ENCODE measurements around the gene PTPRR. TPM values are rescaled to one million over a fixed set of nuclear protein-coding genes. Genes with fewer than 3 reads are reported as not detected.
A peak's percentile ranks its signal among the peaks of the same experiment; 100 is the strongest.
"Not testable (repeated sequence)": the region's sequence is repeated elsewhere in the genome, so short reads cannot be mapped to it uniquely, and the experiment has no call there.

The PTPRR gene
- total RNA-seq, 1 experiment from 2014 or later = 1.3 TPM

DNA sequence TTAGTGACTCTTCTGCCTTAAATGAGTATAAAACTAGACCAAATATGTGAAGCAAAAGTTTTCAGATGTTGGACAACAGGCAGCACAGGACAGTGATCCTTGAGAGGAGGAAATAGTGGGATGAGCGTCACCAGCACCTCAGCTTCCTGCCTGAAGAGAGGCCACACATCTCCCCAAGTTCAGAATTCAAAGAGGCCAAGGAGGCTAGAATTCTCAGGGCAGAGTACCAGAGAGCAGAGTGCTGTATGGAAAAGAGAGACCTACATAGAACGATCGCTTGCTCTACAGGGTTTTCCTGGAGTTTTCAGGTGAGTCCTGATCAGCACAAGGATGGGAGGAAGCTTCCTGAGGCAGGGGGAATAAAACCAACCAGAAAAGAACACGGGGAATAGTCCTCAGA, 107.0 kb downstream of the PTPRR start:
- Mint-ChIP-seq H3K9me3 (ENCODE audit: unreplicated experiment) (peaks cover 28% of the 10 kb centered on the region), H3K27ac (ENCODE audit: unreplicated experiment) (no peak overlapping the region), H3K4me3 (ENCODE audit: unreplicated experiment) (no peak overlapping the region), H3K36me3 (ENCODE audit: insufficient read depth, unreplicated experiment) (no peaks in the 10 kb centered on the region), H3K4me1 (ENCODE audit: low read depth, unreplicated experiment) (no peaks in the 10 kb centered on the region), H3K27me3 (ENCODE audit: insufficient read depth, unreplicated experiment) (no peaks in the 10 kb centered on the region)
- Histone ChIP-seq H3K36me3 (ENCODE audit: control insufficient read depth, insufficient read depth, low read length) (no peaks in the 10 kb centered on the region; the same call in 1 of the 2 replicates), H3K4me1 (peaks cover 15% of the 10 kb centered on the region), H3K9me3 (peaks cover 12% of the 10 kb centered on the region; the same call in 1 of the 2 replicates), H3K4me3 (ENCODE audit: low read depth, low read length) (no peak overlapping the region), H3K27me3 (replicated peaks; ENCODE audit: control insufficient read depth, insufficient read depth, low read length) (no peaks in the 10 kb centered on the region)
- intact Hi-C loops (cut with micrococcal nuclease; ENCODE audit: unreplicated experiment) = no loop called here
- POLR2A ChIA-PET = no interaction called here
- CTCF ChIA-PET = no interaction called here
- no peak for DNase-seq
- BruUV-seq (replicated peaks) = no TSS peak
- TF ChIP-seq, protein P1, sequence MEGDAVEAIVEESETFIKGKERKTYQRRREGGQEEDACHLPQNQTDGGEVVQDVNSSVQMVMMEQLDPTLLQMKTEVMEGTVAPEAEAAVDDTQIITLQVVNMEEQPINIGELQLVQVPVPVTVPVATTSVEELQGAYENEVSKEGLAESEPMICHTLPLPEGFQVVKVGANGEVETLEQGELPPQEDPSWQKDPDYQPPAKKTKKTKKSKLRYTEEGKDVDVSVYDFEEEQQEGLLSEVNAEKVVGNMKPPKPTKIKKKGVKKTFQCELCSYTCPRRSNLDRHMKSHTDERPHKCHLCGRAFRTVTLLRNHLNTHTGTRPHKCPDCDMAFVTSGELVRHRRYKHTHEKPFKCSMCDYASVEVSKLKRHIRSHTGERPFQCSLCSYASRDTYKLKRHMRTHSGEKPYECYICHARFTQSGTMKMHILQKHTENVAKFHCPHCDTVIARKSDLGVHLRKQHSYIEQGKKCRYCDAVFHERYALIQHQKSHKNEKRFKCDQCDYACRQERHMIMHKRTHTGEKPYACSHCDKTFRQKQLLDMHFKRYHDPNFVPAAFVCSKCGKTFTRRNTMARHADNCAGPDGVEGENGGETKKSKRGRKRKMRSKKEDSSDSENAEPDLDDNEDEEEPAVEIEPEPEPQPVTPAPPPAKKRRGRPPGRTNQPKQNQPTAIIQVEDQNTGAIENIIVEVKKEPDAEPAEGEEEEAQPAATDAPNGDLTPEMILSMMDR (IDR thresholded peaks at IDR 0.05; ENCODE audit: insufficient read depth in 1 of 2, low read depth in 1 of 2, low read length in 1 of 2, severe bottlenecking in 1 of 2, unreplicated experiment in 1 of 2) = no peak

DNA sequence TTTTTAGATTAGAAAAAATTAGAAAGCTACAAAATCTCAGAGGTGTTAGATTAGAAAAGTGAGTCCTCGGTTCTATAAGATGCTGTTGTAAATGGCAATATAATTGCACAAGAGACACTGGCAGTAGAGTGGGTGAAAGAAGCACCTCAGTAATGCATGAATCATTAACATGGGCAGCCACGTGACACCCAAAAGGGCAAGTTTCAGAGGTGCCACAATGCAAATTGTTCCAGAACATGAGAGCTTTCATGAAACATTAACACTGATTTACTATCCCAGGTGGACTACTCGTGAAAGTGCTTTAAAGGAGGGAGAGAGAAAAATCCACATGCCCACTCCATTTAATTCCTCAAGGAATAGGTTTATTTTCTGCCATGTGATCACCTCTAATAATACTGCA, 108.4 kb downstream of the PTPRR start:
- H3K9me3 Mint-ChIP-seq (ENCODE audit: unreplicated experiment) = peaks cover 43% of the 10 kb centered on the region
- Histone ChIP-seq H3K4me1 (peaks cover 15% of the 10 kb centered on the region), H3K4me3 (ENCODE audit: low read depth, low read length) (no peak overlapping the region), H3K27me3 (replicated peaks; ENCODE audit: control insufficient read depth, insufficient read depth, low read length) (no peaks in the 10 kb centered on the region), H3K36me3 (ENCODE audit: control insufficient read depth, insufficient read depth, low read length) (no peaks in the 10 kb centered on the region; the same call in 1 of the 2 replicates), H3K9me3 (peaks cover 12% of the 10 kb centered on the region; the same call in 1 of the 2 replicates)
- H3K36me3 Mint-ChIP-seq (ENCODE audit: insufficient read depth, unreplicated experiment) = no peaks in the 10 kb centered on the region
- intact Hi-C loops (cut with micrococcal nuclease; ENCODE audit: unreplicated experiment) = no loop called here
- H3K27me3 Mint-ChIP-seq (ENCODE audit: insufficient read depth, unreplicated experiment) = no peaks in the 10 kb centered on the region
- no peak overlapping the region for H3K27ac Mint-ChIP-seq (ENCODE audit: unreplicated experiment)
- CTCF ChIA-PET = interaction anchor here (0.5 kb wide), 1 partner anchor 20 kb away, joined by 3 read pairs; no protein-coding TSS in a partner anchor
- H3K4me3 Mint-ChIP-seq (ENCODE audit: unreplicated experiment) = no peak overlapping the region
- POLR2A ChIA-PET = no interaction called here
- TF ChIP-seq, protein P1 (IDR thresholded peaks at IDR 0.05; ENCODE audit: insufficient read depth in 1 of 2, low read depth in 1 of 2, low read length in 1 of 2, severe bottlenecking in 1 of 2, unreplicated experiment in 1 of 2) = no peak
- BruUV-seq (replicated peaks) = no TSS peak
- DNase-seq = peak in 1 of 2 experiments; percentile 36
- H3K4me1 Mint-ChIP-seq (ENCODE audit: low read depth, unreplicated experiment) = no peaks in the 10 kb centered on the region

DNA sequence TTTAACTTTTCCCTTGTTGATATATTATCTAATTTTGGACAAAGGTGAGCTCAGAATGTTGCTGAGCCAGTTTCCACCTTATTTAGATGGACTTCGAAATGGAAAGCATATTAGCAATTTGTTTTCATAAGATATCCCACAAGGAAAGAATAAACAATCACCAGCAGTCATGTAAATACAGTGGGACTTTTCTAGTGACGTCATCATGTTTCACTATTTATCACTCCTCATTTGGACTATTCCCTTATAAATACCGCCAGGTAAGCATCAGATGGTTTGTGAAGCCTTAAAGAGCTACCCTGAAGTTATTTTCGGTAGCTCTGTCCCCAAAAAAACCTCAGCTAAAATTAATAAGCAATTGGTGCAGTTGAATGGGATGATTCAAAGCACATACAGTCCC, 110.7 kb downstream of the PTPRR start:
- DNase-seq = no peak
- H3K4me3 ChIP-seq (ENCODE audit: low read depth, low read length) = no peak overlapping the region
- H3K27ac Mint-ChIP-seq (ENCODE audit: unreplicated experiment) = no peak overlapping the region
- intact Hi-C loops (cut with micrococcal nuclease; ENCODE audit: unreplicated experiment) = no loop called here
- H3K27me3 ChIP-seq (replicated peaks; ENCODE audit: control insufficient read depth, insufficient read depth, low read length) = no peaks in the 10 kb centered on the region
- H3K4me1 ChIP-seq = no peaks in the 10 kb centered on the region
- CTCF ChIA-PET = no interaction called here
- H3K36me3 ChIP-seq (ENCODE audit: control insufficient read depth, insufficient read depth, low read length) = no peaks in the 10 kb centered on the region; the same call in 1 of the 2 replicates
- H3K27me3 Mint-ChIP-seq (ENCODE audit: insufficient read depth, unreplicated experiment) = no peaks in the 10 kb centered on the region
- TF ChIP-seq, protein P1 (IDR thresholded peaks at IDR 0.05; ENCODE audit: insufficient read depth in 1 of 2, low read depth in 1 of 2, low read length in 1 of 2, severe bottlenecking in 1 of 2, unreplicated experiment in 1 of 2) = no peak
- peaks cover 7% of the 10 kb centered on the region; the same call in 1 of the 2 replicates for H3K9me3 ChIP-seq
- H3K36me3 Mint-ChIP-seq (ENCODE audit: insufficient read depth, unreplicated experiment) = no peaks in the 10 kb centered on the region
- BruUV-seq (replicated peaks) = no TSS peak
- H3K4me3 Mint-ChIP-seq (ENCODE audit: unreplicated experiment) = no peak overlapping the region
- POLR2A ChIA-PET = no interaction called here
- H3K4me1 Mint-ChIP-seq (ENCODE audit: low read depth, unreplicated experiment) = no peaks in the 10 kb centered on the region
- H3K9me3 Mint-ChIP-seq (ENCODE audit: unreplicated experiment) = peaks cover 33% of the 10 kb centered on the region

DNA sequence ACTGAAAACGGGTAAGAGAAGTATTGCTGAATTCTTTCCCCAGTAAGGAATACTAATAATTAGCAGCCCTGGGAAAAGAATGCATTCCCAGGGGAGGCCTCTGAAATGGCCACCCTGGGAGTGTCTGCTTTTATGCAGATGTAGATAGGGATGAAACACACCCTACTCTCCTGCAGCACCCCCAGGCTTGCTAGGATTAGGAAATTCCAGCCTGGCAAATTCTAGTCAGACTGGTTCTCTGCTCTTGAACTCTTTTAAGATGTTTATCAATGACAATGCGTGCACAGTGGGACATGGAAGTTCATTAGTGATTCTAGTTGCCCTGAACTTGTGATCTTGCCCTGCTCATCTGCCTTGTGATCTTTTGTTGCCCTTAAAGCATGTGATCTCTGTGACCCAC, 112.5 kb downstream of the PTPRR start:
- H3K27ac Mint-ChIP-seq (ENCODE audit: unreplicated experiment); H3K4me3 Mint-ChIP-seq (ENCODE audit: unreplicated experiment); H3K4me3 ChIP-seq (ENCODE audit: low read depth, low read length); H3K27me3 ChIP-seq (replicated peaks; ENCODE audit: control insufficient read depth, insufficient read depth, low read length); H3K4me1 Mint-ChIP-seq (ENCODE audit: low read depth, unreplicated experiment); H3K27me3 Mint-ChIP-seq (ENCODE audit: insufficient read depth, unreplicated experiment); intact Hi-C loops (cut with micrococcal nuclease; ENCODE audit: unreplicated experiment); POLR2A ChIA-PET; H3K4me1 ChIP-seq; BruUV-seq (replicated peaks); H3K9me3 ChIP-seq; H3K36me3 Mint-ChIP-seq (ENCODE audit: insufficient read depth, unreplicated experiment); CTCF ChIA-PET; H3K36me3 ChIP-seq (ENCODE audit: control insufficient read depth, insufficient read depth, low read length): not testable (repeated sequence)
- H3K9me3 Mint-ChIP-seq (ENCODE audit: unreplicated experiment) = peaks cover 23% of the 10 kb centered on the region
- DNase-seq = peak in 1 of 2 experiments; percentile 43
